ENCODE measurements around the gene DSC1. TPM values are rescaled to one million over a fixed set of nuclear protein-coding genes. Genes with fewer than 3 reads are reported as not detected.

The DSC1 gene
- total RNA-seq, 1 donor from 2014 or later, result 1.6 TPM

DNA sequence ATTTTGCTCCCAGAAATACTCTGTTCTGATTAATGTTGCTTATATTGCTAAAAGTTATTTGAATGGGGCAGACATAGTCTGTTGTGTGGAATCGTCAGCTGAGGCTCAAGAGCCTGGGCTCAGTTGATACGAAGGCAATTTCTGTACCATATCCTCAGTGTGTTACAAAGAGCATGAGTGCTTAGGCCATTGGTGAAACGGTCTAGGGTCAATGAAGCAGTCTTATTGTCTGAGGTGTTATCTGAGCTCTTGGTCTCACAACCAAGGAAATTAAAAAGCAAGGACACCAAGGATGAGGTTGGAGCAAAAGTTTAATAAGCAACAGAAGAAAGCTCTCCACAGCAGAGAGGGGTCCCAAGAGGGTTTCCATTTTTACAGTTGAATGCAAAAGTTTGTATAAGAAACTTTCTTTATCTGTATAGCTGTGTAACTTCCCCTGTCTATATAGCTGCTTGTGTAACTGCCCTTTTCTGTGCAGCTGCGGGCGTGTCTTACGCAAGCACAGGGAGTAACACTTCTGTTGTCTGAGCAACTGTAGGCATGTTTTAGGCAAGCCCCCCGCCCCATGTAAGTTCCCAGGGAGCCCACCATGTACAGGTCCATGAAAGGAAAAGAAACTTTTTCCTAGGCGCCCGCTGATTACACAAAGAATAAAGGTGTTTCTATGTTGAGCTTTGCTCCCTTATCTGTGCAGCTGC is 40.6 kb upstream of the DSC1 start:
- peaks cover 4% of the 10 kb centered on the region for H3K36me3 Mint-ChIP-seq
- no peaks in the 10 kb centered on the region for H3K27me3 Mint-ChIP-seq
- H3K27ac Mint-ChIP-seq, result peak overlapping the region; percentile 75
- H3K4me1 Mint-ChIP-seq (ENCODE audit: unreplicated experiment), result peaks cover 25% of the 10 kb centered on the region
- TF ChIP-seq, protein P1, sequence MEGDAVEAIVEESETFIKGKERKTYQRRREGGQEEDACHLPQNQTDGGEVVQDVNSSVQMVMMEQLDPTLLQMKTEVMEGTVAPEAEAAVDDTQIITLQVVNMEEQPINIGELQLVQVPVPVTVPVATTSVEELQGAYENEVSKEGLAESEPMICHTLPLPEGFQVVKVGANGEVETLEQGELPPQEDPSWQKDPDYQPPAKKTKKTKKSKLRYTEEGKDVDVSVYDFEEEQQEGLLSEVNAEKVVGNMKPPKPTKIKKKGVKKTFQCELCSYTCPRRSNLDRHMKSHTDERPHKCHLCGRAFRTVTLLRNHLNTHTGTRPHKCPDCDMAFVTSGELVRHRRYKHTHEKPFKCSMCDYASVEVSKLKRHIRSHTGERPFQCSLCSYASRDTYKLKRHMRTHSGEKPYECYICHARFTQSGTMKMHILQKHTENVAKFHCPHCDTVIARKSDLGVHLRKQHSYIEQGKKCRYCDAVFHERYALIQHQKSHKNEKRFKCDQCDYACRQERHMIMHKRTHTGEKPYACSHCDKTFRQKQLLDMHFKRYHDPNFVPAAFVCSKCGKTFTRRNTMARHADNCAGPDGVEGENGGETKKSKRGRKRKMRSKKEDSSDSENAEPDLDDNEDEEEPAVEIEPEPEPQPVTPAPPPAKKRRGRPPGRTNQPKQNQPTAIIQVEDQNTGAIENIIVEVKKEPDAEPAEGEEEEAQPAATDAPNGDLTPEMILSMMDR (conservative IDR thresholded peaks at IDR 0.05), result no peak
- peak overlapping the region; percentile 76 for H3K4me3 Mint-ChIP-seq
- no peaks in the 10 kb centered on the region for H3K9me3 Mint-ChIP-seq
- DNase-seq (ENCODE audit: extremely low spot score, unreplicated experiment), result no peak

DNA sequence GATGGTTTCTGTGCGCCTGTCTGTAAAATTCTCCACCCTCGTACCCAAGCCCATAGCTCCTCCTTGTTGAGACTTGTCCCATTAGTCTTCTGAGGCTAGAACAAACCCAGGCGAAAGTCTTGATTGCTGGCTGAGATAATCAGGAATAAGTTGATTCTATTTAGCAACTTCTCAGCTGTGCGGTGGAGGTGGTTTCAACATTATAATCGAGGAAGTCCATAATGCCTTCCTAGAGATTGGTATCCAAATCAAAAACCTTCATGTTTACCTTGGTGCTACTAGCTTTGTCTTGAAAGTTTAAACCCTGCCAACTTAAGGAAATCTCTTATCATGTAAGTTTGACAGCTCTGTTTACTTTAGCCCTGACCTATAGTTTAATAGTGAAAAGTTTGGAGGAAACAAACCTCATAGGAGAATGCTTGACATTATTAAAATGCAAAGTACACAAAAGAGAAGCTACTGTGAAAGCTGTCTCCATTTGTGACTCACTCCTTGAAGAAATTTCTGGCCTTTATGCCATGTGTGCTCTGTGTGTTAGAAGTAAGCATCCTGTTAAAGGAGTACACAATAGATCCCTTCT is 36.6 kb upstream of the DSC1 start:
- TF ChIP-seq, protein P1 (conservative IDR thresholded peaks at IDR 0.05), result no peak
- Mint-ChIP-seq H3K9me3 (no peaks in the 10 kb centered on the region), H3K27me3 (no peaks in the 10 kb centered on the region), H3K27ac (peak overlapping the region; percentile 86), H3K36me3 (peaks cover 4% of the 10 kb centered on the region), H3K4me1 (ENCODE audit: unreplicated experiment) (peaks cover 31% of the 10 kb centered on the region), H3K4me3 (peak overlapping the region; percentile 61)
- DNase-seq (ENCODE audit: extremely low spot score, unreplicated experiment), result no peak

DNA sequence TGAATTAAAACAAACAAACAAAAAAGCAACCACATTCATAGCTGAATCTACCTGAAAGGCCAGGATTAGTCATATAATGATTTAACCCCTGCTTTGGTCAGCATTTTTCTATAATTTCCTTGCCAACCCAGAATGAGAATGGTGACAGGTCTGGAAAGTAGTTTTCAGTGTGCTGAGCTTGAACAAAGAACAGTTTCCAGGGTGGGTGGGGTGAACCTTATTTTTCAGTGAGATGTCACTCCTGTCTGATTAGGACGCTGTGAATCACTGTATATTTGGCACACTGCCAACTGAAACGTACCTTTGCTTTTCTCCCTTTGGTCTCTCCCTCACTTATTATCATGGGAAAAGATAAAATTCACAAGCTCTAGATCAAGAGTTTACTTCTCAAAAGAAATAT is 35.0 kb upstream of the DSC1 start:
- peaks cover 22% of the 10 kb centered on the region for H3K4me1 Mint-ChIP-seq (ENCODE audit: unreplicated experiment)
- peak overlapping the region; percentile 86 for H3K27ac Mint-ChIP-seq
- H3K36me3 Mint-ChIP-seq, result peaks cover 4% of the 10 kb centered on the region
- no peaks in the 10 kb centered on the region for H3K9me3 Mint-ChIP-seq
- no peaks in the 10 kb centered on the region for H3K27me3 Mint-ChIP-seq
- TF ChIP-seq, protein P1 (conservative IDR thresholded peaks at IDR 0.05), result no peak
- no peak for DNase-seq (ENCODE audit: extremely low spot score, unreplicated experiment)
- peak overlapping the region; percentile 53 for H3K4me3 Mint-ChIP-seq

DNA sequence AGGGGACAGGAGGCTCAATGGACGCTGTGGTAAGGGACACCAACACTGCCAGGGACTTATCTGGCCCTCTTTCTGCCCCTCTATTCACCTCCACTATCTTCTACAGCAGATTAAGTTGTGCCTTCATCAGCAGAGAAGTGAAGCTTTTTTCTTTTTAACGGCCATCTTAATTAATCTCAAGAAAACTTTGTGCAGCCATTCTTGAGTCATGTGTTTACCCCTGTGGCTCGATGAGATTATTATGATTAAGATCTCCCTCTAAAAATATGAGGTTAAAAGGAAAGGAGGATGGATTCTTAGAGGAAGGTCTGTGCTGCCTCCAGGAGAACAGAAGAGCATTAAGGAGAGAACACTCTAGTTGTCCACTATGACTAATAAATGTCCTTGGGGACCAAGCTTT is 32.4 kb upstream of the DSC1 start:
- H3K4me1 Mint-ChIP-seq (ENCODE audit: unreplicated experiment), result peaks cover 22% of the 10 kb centered on the region
- no peaks in the 10 kb centered on the region for H3K9me3 Mint-ChIP-seq
- TF ChIP-seq, protein P1 (conservative IDR thresholded peaks at IDR 0.05), result no peak
- no peak overlapping the region for H3K27ac Mint-ChIP-seq
- no peak for DNase-seq (ENCODE audit: extremely low spot score, unreplicated experiment)
- H3K36me3 Mint-ChIP-seq, result peaks cover 4% of the 10 kb centered on the region
- H3K4me3 Mint-ChIP-seq, result no peak overlapping the region
- H3K27me3 Mint-ChIP-seq, result no peaks in the 10 kb centered on the region

DNA sequence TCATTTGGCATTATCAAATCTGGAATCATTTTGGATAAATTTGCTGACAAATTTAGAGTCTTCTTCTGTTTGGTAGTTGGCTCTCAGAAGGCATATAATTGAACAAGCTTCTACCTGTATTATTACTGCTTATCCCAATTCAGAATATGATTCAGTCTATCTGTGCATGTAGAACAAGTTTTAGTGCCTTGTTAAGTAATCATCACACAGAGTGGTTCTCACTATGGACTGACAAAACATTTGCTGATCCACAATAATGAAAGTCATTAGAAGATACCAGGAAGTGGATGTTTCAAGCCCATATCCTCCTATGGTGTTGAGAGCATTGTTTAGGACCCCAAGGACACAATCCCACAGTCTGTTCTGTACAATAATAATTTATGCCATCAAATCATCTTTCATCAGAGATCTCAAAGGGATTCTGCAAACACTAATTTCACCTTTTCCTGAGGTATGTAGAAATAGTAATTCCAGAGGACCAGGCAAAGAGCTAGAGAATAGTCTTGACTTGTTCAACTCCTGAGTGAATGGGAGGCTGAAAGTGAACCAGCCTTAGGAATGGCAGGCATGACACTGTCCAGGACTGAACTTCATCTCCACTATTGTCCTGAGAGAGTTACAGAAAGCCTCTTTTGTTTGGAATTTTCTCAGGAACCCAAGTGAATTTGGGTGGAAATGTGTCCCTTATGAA is 29.6 kb upstream of the DSC1 start:
- no peaks in the 10 kb centered on the region for H3K9me3 Mint-ChIP-seq
- no peak overlapping the region for H3K4me3 Mint-ChIP-seq
- TF ChIP-seq, protein P1 (conservative IDR thresholded peaks at IDR 0.05), result no peak
- H3K36me3 Mint-ChIP-seq, result peaks cover 4% of the 10 kb centered on the region
- H3K27ac Mint-ChIP-seq, result peak overlapping the region; percentile 73
- H3K27me3 Mint-ChIP-seq, result no peaks in the 10 kb centered on the region
- no peaks in the 10 kb centered on the region for H3K4me1 Mint-ChIP-seq (ENCODE audit: unreplicated experiment)
- DNase-seq (ENCODE audit: extremely low spot score, unreplicated experiment), result no peak
